ENCODE data around the gene DQX1.

DNA sequence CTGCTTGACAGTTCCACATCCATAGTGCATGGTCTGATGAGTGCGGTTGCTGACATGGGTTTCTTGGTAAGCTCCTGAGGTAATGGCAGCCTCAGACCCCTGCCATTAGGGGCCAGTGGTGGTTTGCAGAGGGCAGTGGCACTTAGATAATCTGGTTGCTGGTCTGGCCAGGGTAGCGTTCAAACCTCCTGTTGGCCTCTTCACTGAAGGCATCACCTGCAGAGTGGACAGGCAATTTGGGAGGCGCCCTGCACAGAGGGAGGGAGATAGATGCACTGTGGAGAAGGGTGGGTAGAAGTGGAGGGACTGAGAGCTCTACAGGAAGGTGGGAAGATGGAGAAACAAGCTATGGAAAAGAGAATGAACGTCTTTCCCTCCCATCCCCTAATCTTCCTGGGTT lies 7.4 kb upstream of the DQX1 start:
- no peak for TF ChIP-seq EZH2phosphoT487 (IDR thresholded peaks at IDR 0.05; ENCODE audit: insufficient read depth, low read depth)
- no peak for TF ChIP-seq EZH2 (IDR thresholded peaks at IDR 0.05; ENCODE audit: insufficient read depth, poor library complexity, severe bottlenecking)
